Bronchial epithelial cell (primary cell): ENCODE data around the gene EPM2A. TPM values are rescaled to one million over a fixed set of nuclear protein-coding genes. Genes with fewer than 3 reads are reported as not detected.
A peak's percentile ranks its signal among the peaks of the same experiment; 100 is the strongest.
"Not testable (repeated sequence)": the region's sequence is repeated elsewhere in the genome, so short reads cannot be mapped to it uniquely, and the experiment has no call there.

ENCODE experiments used
- DNase-seq: peaks from one replicate; pipeline ENCODE4 v3.0.0-alpha.2; 2010; ENCODE audit warnings: low read depth
- FAIRE-seq: peaks from 2 replicates; lab custom pipeline; 2011; peaks lifted over from hg19 to GRCh38; lab: Jason Lieb, UNC
- H3K27me3 ChIP-seq: 2 replicates; pipeline ENCODE4 v1.5.1; 2011; ENCODE audit warnings: low read length; ENCODE audit not compliant: control insufficient read depth, insufficient read depth
- H3K36me3 ChIP-seq: 2 replicates; pipeline ENCODE4 v1.5.1; 2011; ENCODE audit warnings: low read length; ENCODE audit not compliant: control insufficient read depth, insufficient read depth
- H3K4me3 ChIP-seq: 2 replicates; pipeline ENCODE4 v1.5.1; 2011; ENCODE audit warnings: mild to moderate bottlenecking, low read depth, low read length, control low read depth
- CTCF ChIP-seq: IDR thresholded peaks from 2 replicates; pipeline ENCODE4 v1.5.1; 2011; ENCODE audit warnings: mild to moderate bottlenecking, moderate library complexity, low read length, control low read depth, inconsistent platforms; ENCODE audit not compliant: insufficient read depth, severe bottlenecking
- total RNA-seq: library from RNA; depleted of rRNA; stranded (reverse); fragments of >200 nt; gene quantifications from 2 replicates; pipeline ENCODE4 v1.2.1, GENCODE V29; 2014

The EPM2A gene
- total RNA-seq, 1 donor from 2014 or later: 3.7 TPM

- FAIRE-seq (no peak), DNase-seq (peak; percentile 82)
- no peak for TF ChIP-seq CTCF
Measured at GRCh38 chr6:145749632-145750031, 14.3 kb upstream of the EPM2A start.

GRCh38 chr6:145745861-145746260, 10.5 kb upstream of the EPM2A start:
- TF ChIP-seq CTCF: no peak
- Histone ChIP-seq H3K4me3 (no peak overlapping the region), H3K36me3 (no peaks in the 10 kb centered on the region), H3K27me3 (no peaks in the 10 kb centered on the region)
- DNase-seq (peak; percentile 62), FAIRE-seq (no peak)

More at GRCh38 chr6:145749632-145750031, 14.3 kb upstream of the EPM2A start:
- no peaks in the 10 kb centered on the region for H3K36me3 ChIP-seq
- H3K27me3 ChIP-seq: no peaks in the 10 kb centered on the region
- H3K4me3 ChIP-seq: no peak overlapping the region

- TF ChIP-seq CTCF: no peak
- DNase-seq (peak; percentile 93), FAIRE-seq (no peak)
- no peaks in the 10 kb centered on the region for H3K36me3 ChIP-seq
- H3K27me3 ChIP-seq: no peaks in the 10 kb centered on the region
- H3K4me3 ChIP-seq: no peak overlapping the region
Measured at GRCh38 chr6:145744619-145745018, 9.3 kb upstream of the EPM2A start.

GRCh38 chr6:145743332-145743731, 8.0 kb upstream of the EPM2A start:
- no peak for DNase-seq

GRCh38 chr6:145742472-145742871, 7.2 kb upstream of the EPM2A start:
- H3K27me3 ChIP-seq, FAIRE-seq, H3K4me3 ChIP-seq, DNase-seq, H3K36me3 ChIP-seq: not testable (repeated sequence)

More at GRCh38 chr6:145743332-145743731, 8.0 kb upstream of the EPM2A start:
- H3K36me3 ChIP-seq: no peaks in the 10 kb centered on the region
- no peaks in the 10 kb centered on the region for H3K27me3 ChIP-seq
- TF ChIP-seq CTCF: no peak
- no peak for FAIRE-seq
- no peak overlapping the region for H3K4me3 ChIP-seq

- H3K4me3 ChIP-seq, H3K36me3 ChIP-seq, H3K27me3 ChIP-seq, FAIRE-seq, DNase-seq: not testable (repeated sequence)
Measured at GRCh38 chr6:145739685-145740084, 4.4 kb upstream of the EPM2A start.

GRCh38 chr6:145738265-145738664, 2.9 kb upstream of the EPM2A start:
- Histone ChIP-seq H3K4me3 (no peak overlapping the region), H3K27me3 (no peaks in the 10 kb centered on the region), H3K36me3 (no peaks in the 10 kb centered on the region)
- no peak for DNase-seq
- no peak for TF ChIP-seq CTCF
- no peak for FAIRE-seq
